Keratinocyte (primary cell): ENCODE results near the gene RRAS2. TPM values are rescaled to one million over a fixed set of nuclear protein-coding genes. Genes with fewer than 3 reads are reported as not detected.

Experiments
- DNase-seq: peaks from one replicate; pipeline ENCODE4 v3.0.0-alpha.2; 2011; ENCODE audit warnings: low read depth, missing footprints, low spot score
- FAIRE-seq: peaks from 2 replicates; lab custom pipeline; 2011; peaks lifted over from hg19 to GRCh38; lab: Jason Lieb, UNC
- H2AFZ ChIP-seq: 2 replicates; pipeline ENCODE4 v1.6.0; 2012; ENCODE audit warnings: low read length, control low read depth, inconsistent platforms; ENCODE audit not compliant: control insufficient read depth
- H3K27ac ChIP-seq: 2 replicates; pipeline ENCODE4 v1.5.1; 2011; ENCODE audit warnings: low read length; ENCODE audit not compliant: control insufficient read depth, insufficient read depth
- H3K27me3 ChIP-seq: 3 replicates; pipeline ENCODE4 v1.6.0; 2011; ENCODE audit warnings: low read length; ENCODE audit not compliant: control insufficient read depth, insufficient read depth; ENCODE audit errors: extremely low read depth
- H3K36me3 ChIP-seq, 2 experiments: 2 replicates in 1 of 2; 3 replicates in 1 of 2; pipeline ENCODE4 v1.5.1; 2011; ENCODE audit warnings: low read length in 2 of 2, mild to moderate bottlenecking in 1 of 2; ENCODE audit not compliant: control insufficient read depth in 2 of 2, insufficient read depth in 2 of 2; ENCODE audit errors: extremely low read depth in 1 of 2
- H3K4me1 ChIP-seq: 3 replicates; pipeline ENCODE4 v1.5.1; 2011; ENCODE audit warnings: low read length; ENCODE audit not compliant: control insufficient read depth, insufficient read depth; ENCODE audit errors: extremely low read depth
- H3K4me2 ChIP-seq: 3 replicates; pipeline ENCODE4 v1.6.0; 2011; ENCODE audit warnings: low read depth, low read length; ENCODE audit not compliant: control insufficient read depth, insufficient read depth; ENCODE audit errors: extremely low read depth
- H3K4me3 ChIP-seq, 3 experiments: fragments of 200-600 bp in 1 of 3; sonication (generic) in 1 of 3; 2 replicates in 2 of 3; 3 replicates in 1 of 3; pipeline ENCODE4 v1.5.1; 2011 to 2016; ENCODE audit warnings: low read length in 3 of 3, mild to moderate bottlenecking in 3 of 3, control low read depth in 2 of 3, inconsistent platforms in 1 of 3, low read depth in 1 of 3, mixed read lengths in 1 of 3, mixed run types in 1 of 3, moderate library complexity in 1 of 3; ENCODE audit not compliant: control insufficient read depth in 2 of 3, insufficient read depth in 2 of 3; ENCODE audit errors: extremely low read depth in 1 of 3
- H3K79me2 ChIP-seq: 2 replicates; pipeline ENCODE4 v1.6.0; 2012; ENCODE audit warnings: low read length; ENCODE audit not compliant: control insufficient read depth, insufficient read depth
- H3K9ac ChIP-seq: 3 replicates; pipeline ENCODE4 v1.6.0; 2011; ENCODE audit warnings: low read length; ENCODE audit not compliant: control insufficient read depth, insufficient read depth; ENCODE audit errors: extremely low read depth
- H3K9me1 ChIP-seq: 3 replicates; pipeline ENCODE4 v1.6.0; 2011; ENCODE audit warnings: low read length; ENCODE audit not compliant: control insufficient read depth, insufficient read depth; ENCODE audit errors: extremely low read depth
- H3K9me3 ChIP-seq: 2 replicates; pipeline ENCODE4 v1.5.1; 2012; ENCODE audit warnings: low read depth, low read length; ENCODE audit not compliant: control insufficient read depth
- H4K20me1 ChIP-seq: 3 replicates; pipeline ENCODE4 v1.6.0; 2011; ENCODE audit warnings: low read length; ENCODE audit not compliant: control insufficient read depth, insufficient read depth; ENCODE audit errors: extremely low read depth
- EZH2 ChIP-seq: IDR thresholded peaks from one replicate; pipeline ENCODE4 v1.6.1; 2012; ENCODE audit warnings: inconsistent platforms, mild to moderate bottlenecking, low read length, moderate library complexity
- dilution Hi-C: fragments of 300-500 bp; cut with MboI; formaldehyde crosslinking; loops from one replicate; pipeline ENCODE4 v1.7.0; 2020; ENCODE audit warnings: low sequenced_read_pairs; ENCODE audit not compliant: extremely low pct_ligation_motif_present
- polyA plus RNA-seq, 5 experiments: library from polyadenylated mRNA; depleted of rRNA in 3 of 5; stranded (reverse) in 3 of 5; stranded (forward) in 1 of 5; unstranded in 1 of 5; fragments of >200 nt; gene quantifications; 1 replicate in 1 of 5; 2 replicates in 3 of 5; 3 replicates in 1 of 5; pipeline versions ENCODE4 v1.2.1 to v1.2.3, GENCODE V29; 2011 to 2012; ENCODE audit warnings: missing spikeins in 2 of 5, low read depth in 1 of 5, low replicate concordance in 1 of 5
- TF ChIP-seq, protein P1 (sequence below), 3 experiments: IDR thresholded peaks in 1 of 3; conservative IDR thresholded peaks in 1 of 3; optimal IDR thresholded peaks in 1 of 3; 2 replicates in 2 of 3; 3 replicates in 1 of 3; pipeline versions ENCODE3 to v1.5.1; 2011; ENCODE audit warnings: low read length in 3 of 3, mild to moderate bottlenecking in 3 of 3, moderate library complexity in 2 of 3, control low read depth in 1 of 3, inconsistent platforms in 1 of 3; ENCODE audit not compliant: insufficient read depth in 2 of 3; ENCODE audit errors: extremely low read depth in 1 of 3

The RRAS2 gene
- polyA plus RNA-seq, 1 donor (not counting 4 experiments of a cell fraction or from before 2014, with no cell fraction given) = 99.3 TPM

DNA sequence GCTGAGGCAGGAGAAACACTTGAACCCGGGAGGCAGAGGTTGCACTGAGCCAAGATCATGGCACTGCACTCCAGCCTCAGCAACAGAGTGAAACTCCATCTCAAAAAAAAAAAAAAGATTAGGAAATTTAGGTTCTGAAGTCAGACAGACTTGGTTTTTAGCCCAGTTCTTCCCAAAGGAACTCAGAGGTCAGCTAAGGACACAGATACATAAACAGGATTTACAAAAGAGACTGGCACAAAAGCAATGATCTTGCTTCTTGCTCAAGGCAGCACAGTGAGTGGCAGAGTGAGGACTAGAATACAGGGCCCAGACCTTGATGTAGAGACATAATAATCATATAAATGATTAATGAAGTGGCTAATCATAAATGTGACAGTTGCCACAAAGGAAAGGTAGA lies 25.4 kb upstream of the RRAS2 start:
- dilution Hi-C loops = no loop called here
- Histone ChIP-seq H3K4me1 (peaks cover 14% of the 10 kb centered on the region), H3K4me3 (no peak overlapping the region), H3K27me3 (no peaks in the 10 kb centered on the region), H3K79me2 (no peaks in the 10 kb centered on the region), H3K9me1 (no peaks in the 10 kb centered on the region), H3K36me3 (no peaks in the 10 kb centered on the region), H3K9ac (no peak overlapping the region), H2AFZ (no peak overlapping the region), H3K27ac (no peak overlapping the region), H4K20me1 (no peaks in the 10 kb centered on the region), H3K4me2 (no peak overlapping the region), H3K9me3 (no peaks in the 10 kb centered on the region)
- TF ChIP-seq, protein P1, sequence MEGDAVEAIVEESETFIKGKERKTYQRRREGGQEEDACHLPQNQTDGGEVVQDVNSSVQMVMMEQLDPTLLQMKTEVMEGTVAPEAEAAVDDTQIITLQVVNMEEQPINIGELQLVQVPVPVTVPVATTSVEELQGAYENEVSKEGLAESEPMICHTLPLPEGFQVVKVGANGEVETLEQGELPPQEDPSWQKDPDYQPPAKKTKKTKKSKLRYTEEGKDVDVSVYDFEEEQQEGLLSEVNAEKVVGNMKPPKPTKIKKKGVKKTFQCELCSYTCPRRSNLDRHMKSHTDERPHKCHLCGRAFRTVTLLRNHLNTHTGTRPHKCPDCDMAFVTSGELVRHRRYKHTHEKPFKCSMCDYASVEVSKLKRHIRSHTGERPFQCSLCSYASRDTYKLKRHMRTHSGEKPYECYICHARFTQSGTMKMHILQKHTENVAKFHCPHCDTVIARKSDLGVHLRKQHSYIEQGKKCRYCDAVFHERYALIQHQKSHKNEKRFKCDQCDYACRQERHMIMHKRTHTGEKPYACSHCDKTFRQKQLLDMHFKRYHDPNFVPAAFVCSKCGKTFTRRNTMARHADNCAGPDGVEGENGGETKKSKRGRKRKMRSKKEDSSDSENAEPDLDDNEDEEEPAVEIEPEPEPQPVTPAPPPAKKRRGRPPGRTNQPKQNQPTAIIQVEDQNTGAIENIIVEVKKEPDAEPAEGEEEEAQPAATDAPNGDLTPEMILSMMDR (optimal IDR thresholded peaks at IDR 0.05 in 1 of 3, IDR thresholded peaks at IDR 0.05 in 1 of 3, conservative IDR thresholded peaks at IDR 0.05 in 1 of 3; ENCODE audit: extremely low read depth in 1 of 3, insufficient read depth in 2 of 3, low read length in 3 of 3) = no peak
- TF ChIP-seq EZH2 = no peak
- DNase-seq (no peak), FAIRE-seq (no peak)

DNA sequence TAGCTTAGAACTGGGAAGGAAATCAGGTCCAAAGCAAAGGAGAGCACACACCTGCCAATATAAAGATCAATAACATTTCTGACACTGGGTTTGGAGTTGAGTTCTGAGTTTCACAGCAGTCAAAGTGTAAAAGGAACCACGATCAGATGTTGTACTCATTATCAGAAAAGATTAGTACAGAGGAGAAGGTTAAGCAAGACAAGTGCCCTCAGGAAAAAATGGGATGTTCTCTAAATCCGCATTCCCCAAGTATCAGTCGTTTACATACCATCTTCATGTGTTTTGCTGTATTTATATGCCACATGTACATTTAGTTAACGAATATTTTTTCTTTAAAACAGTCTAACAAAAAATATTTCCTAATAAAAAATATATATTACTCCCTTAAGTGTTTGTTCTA lies 23.0 kb upstream of the RRAS2 start:
- FAIRE-seq (peak; percentile 32), DNase-seq (no peak)
- Histone ChIP-seq H4K20me1 (no peaks in the 10 kb centered on the region), H3K4me1 (peaks cover 28% of the 10 kb centered on the region), H3K4me3 (peak overlapping the region in 1 of 3 experiments; percentile 69), H3K27ac (no peak overlapping the region), H3K4me2 (peak overlapping the region; percentile 89), H3K9me1 (no peaks in the 10 kb centered on the region), H3K27me3 (no peaks in the 10 kb centered on the region), H3K9ac (no peak overlapping the region), H2AFZ (peak overlapping the region; percentile 94), H3K79me2 (no peaks in the 10 kb centered on the region), H3K9me3 (no peaks in the 10 kb centered on the region), H3K36me3 (no peaks in the 10 kb centered on the region)
- dilution Hi-C loops = no loop called here
- no peak for TF ChIP-seq EZH2
- TF ChIP-seq, protein P1 (optimal IDR thresholded peaks at IDR 0.05 in 1 of 3, IDR thresholded peaks at IDR 0.05 in 1 of 3, conservative IDR thresholded peaks at IDR 0.05 in 1 of 3; ENCODE audit: extremely low read depth in 1 of 3, insufficient read depth in 2 of 3, low read length in 3 of 3) = no peak
